CD4-positive, alpha-beta T cell treated with Interleukin-15 for 1 hour (primary cell): ENCODE data around the gene NCAPG2.

Source experiments
- DNase-seq: peaks from one replicate; pipeline ENCODE4 v3.0.0-alpha.2; 2020

The NCAPG2 gene

DNA sequence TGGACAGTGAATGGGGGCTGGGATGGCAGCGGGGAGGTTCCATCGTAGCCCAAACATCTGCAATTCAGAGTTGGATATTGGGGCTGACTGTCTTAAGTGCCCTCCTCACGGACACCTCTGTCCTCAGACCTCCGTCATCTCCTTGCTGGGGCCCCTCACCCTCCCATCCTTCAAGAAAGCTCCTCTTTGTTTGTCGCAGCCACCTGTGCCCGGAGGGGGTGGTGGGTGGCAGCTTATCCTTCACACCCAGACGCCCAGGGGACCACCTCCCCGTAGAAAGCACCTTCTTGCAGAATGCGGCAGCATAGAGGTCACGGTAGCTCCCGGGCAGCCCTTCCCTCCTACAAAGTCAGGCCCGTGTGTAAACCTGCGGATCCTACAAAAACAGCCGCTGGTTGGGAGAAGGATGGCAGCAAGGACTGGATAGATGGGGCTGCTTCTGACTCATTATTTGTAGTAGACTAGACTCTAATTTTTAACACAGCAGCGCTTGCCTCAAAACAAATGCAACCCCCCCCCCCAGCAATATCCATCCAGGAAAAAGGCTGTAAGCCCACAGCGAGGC, 115.6 kb downstream of the NCAPG2 start:
- no peak for DNase-seq

DNA sequence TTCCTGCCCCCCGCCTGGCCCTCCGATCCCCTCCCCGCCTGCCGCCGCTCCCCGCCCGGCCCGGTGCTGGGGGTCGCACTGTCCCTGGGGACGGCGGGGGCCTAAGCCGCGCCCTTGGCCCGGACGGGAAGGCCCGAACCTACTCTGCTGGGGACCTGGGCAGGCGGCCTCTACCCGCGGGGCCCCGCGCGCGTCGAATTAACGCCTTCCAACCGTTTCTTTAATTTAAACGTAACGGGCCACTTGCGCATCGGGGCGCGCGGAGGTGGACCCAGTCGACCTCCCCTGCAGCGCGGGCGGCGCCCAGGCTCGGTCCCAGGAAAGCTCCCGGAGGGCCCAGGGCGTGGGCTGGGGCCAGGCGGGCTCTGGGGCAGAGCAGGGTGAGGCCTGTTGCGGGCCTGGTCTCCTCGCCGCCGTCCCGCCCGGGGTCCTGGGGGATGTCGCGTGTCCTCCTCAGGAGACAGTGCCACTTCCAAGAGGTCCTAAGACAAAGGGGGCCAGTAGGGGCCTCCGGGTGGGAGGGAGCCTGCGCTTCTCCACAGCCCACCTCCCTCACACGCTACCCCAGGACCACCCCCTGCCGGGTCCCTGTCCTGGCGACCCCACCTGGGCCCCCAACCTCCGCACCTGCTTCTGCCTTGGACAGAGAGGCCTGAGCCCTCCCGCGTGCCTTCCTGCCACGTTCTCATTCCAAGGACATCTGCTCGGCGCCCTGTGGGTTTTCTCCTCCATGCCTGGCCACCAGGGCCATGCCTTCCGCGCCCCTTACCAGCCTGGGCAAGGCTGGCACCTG, 116.3 kb downstream of the NCAPG2 start:
- no peak for DNase-seq

DNA sequence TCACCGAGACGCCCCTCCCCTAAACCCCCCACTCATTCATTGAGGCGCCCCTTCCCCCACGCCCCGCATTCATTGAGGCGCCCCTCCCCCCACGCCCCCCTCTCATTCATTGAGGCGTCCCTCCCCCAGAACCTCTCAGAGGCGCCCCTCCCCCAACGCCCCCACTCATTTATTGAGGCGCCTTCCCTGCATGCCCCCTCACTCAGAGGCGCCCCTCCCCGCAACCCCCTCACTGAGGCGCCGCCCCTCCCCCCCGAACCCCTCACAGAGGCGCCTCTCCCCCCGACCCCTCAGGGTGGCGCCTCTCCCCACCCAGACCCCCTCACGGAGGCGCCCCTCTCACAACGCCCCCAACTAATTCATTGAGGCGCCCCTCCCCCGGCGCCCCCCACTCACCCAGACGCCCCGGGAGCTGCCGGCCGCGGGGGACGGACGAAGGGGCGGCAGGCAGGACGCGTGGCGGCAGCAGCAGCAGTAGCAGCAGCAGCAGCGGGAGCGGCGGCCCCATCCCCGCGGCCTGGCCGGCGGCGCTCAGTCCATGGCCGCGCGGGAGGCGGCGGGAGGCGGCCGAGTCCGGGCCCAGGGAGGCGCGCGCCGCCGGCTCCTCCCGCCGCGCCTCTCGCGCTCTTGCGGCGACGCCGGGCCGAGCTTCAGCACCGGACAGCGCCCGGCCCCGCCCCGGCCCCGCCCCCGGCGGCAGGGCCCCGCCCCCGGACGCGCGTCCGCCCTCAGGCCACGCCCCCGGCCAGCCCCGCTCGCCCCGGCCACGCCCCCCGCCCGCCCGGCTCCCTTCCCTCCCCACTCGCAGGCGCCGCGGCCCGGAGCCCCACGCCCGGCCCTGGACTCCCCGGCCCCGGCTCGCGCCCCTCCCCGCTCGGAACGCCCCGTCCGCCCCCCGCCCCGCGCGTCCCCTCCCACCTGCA, 117.2 kb downstream of the NCAPG2 start, which contains the start of gene PTPRN2:
Gene PTPRN2, minus strand, starts transcription at position 662 of the 923 bp plus-strand sequence.
- DNase-seq: peak; percentile 47

DNA sequence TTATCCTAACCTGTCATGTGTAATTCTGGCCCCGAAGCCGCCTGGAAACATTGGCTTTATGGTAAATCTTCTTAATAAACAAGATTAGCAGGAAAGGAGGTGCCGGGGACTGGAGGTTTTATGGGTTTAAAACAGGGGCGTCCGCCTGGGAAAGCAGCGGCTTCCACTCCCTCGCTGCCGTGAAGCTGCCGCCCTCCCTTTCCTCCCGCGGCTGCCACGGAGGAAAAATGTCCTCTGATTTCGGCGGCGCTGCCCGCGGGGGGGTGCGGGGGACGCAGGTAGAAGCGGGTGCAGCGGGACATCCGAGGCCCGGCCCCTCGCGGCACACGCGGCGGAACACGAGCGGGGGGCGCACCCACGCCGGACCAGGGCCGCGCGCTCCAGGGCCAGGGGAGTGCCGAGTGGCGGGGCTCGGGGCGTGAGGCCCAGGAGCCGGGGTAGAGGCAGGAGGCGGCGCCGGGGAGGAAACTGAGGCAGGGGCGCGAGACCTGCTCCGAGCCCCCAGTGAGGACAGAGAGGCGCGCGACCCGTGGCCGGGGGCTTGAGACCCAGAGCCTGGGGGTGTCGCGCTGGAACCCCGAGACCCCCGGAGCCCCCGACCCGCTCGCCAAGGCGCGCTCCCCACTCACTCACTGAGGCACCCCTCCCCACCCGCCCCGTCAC, 118.0 kb downstream of the NCAPG2 start:
- no peak for DNase-seq

DNA sequence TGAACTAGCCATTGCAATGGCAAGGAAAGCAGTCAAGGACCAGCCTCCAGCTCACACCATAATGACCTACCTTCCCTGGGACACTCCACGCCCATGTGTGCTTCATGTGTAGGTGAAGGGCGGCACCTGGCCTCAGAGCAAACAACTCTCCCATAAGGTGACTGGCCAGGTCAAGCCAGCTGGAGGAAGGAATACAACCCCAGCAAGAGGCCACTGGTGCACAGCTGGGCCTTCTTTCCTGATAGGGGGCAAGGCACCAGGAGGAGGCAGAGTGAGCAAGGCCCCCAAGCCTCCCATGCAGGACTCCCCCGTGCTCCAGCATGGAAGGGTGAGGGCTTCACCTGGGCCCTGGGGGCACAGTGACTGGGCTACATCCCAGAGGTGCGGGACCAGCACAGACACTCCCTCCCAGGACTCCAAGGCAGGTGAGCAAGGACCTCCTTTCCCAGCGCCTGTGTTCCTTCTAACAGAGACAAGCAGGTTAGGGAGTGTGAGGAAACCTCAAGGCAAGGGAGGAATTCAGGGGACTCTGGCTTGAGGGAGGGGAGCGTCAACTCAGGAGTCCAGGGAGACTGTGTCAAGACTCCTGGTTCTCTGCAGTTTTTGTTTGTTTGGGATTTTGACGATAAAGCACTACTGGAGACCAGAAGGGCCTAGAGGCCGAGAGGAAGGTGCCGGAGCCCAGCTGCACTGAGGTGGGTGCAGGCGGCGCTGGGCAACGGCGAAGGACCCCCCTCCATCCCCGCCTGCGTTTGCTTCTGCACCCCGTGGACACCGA, 118.7 kb downstream of the NCAPG2 start:
- DNase-seq: no peak

DNA sequence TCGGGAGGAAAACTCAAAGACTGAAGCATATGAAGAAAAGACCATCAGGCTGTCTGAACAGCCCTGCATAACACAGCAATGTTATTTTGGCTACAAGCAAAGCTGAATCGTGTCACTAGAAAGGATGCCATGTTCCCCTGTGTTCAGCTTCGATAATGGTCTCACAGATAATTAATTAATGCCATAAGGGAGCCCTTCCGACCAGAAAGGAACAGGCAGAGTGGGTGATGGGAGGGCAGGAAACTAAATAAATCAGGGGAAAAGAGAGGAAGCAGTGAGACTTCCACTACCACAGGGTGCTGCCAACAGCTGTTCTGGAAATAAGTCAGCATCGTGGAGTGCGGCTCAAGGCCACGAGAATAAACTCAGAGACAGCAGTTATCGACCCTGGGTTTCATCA, 120.2 kb downstream of the NCAPG2 start:
- DNase-seq: no peak

DNA sequence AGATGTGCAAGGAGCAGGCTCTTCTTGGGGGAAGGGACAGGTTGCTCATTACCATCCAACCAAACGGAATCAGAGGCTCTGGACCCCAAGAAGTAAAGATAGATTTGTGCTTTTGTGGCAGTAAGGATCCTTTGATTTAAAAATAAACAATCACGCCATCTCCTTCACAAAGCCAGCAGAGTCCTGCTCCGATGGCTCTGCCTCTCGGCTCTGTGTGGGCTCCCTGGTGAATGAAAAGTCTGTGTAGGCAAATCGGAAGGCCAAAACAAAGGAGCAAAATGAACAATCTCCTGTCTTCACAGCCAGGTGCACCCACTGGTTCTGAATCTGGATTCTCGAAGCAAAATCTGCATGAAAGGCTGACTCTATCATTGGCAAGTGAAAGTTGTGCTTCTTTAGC, 120.8 kb downstream of the NCAPG2 start:
- no peak for DNase-seq

DNA sequence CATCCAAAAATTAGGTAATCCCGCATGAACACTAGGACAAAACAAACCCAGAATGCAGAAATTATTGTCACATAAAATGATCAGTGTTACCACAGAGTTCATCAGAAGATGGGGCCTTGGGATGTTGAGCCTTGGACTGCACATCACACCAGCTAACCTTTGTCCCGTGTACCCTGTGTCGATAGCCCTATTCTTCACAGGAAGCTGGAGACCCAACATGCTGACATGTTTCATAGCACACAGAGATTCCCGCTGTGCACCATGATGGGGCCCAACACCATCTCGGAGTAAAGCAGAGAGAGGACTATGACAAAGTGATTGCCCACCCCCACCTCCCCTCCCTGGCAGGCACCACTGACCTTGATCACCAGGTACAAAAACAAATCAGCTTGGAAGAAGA, 121.5 kb downstream of the NCAPG2 start:
- no peak for DNase-seq

DNA sequence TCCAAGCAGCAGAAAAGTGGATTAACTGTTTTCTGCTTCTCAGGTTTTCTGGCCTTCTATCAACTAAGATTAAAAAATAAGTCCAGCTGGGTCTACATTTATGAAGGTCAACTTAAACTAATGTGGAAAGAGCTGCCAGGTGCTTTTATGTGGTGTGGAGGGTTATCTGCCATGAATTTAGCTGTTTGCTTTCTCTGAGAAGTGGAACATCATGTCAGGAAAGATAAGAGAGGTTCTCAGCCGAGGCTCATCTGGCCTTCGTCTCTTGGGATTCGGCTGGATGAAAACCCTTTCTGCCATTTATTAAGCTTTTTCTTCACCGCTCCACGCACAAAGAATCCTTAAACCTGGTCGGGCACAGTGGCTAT, 122.5 kb downstream of the NCAPG2 start:
- no peak for DNase-seq

DNA sequence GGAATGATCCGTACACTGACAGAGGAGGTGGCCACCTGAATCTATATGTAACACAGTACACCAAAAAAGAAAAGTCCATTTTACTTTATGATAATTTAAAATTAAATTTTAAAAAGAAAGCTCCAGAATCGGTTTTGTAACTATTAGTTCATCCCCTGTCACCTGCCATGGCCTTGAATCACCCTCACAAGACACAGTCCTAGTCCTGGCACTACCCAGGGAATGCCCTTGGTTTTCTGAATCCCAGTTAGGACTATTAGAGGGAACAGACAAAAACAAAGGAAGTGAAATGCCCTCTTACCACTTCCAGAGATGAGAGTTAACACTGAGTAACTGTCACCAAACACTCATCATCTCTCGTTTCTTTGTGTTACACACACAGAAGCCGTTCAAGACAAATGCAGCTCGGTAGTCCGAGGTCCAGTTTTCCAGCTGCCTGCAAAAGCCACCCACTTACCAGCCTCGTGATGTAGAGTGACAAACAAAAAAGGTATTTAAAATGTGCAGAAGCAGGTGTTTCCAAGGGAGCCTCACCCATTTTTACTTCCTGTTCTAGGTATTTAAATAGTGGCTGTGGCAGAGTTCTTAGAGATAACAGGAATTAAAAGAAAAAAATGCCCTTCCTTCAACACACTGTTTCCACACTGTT, 123.0 kb downstream of the NCAPG2 start:
- no peak for DNase-seq
